PC-9 (cell line): ENCODE results near the gene OSMR.
A peak's percentile ranks its signal among the peaks of the same experiment; 100 is the strongest.

Experiments
- CTCF ChIP-seq: fragments of 200-600 bp; sonication (generic); conservative IDR thresholded peaks from 2 replicates; pipeline ENCODE4 v1.6.1; 2017; ENCODE audit warnings: mixed run types, antibody characterized with exemption, mild to moderate bottlenecking, moderate library complexity
- EZH2 ChIP-seq: fragments of 200-600 bp; sonication (generic); IDR thresholded peaks from 2 replicates; pipeline ENCODE4 v1.8.0; 2017; ENCODE audit warnings: antibody characterized with exemption, low read depth

- TF ChIP-seq CTCF (peak; percentile 98), EZH2 (no peak)
These were observed 76.4 kb downstream of the OSMR start for GRCh38 chr5:38922199-38922598.
